ENCODE data around the gene DDX1. TPM values are rescaled to one million over a fixed set of nuclear protein-coding genes. Genes with fewer than 3 reads are reported as not detected.
"Not testable (repeated sequence)": the region's sequence is repeated elsewhere in the genome, so short reads cannot be mapped to it uniquely, and the experiment has no call there.

DDX1 gene
- total RNA-seq (10 to 100 TPM; 58.3 to 61.7 TPM), polyA plus RNA-seq (10 to 100 TPM; 53.3 to 55.9 TPM)

- Histone ChIP-seq H3K36me3 (ENCODE audit: insufficient read depth, low read length) (peaks cover 17% of the 10 kb centered on the region), H3K9me3 (ENCODE audit: control insufficient read depth in 1 of 2, low read length in 2 of 2) (no peaks in the 10 kb centered on the region), H3K4me1 (ENCODE audit: insufficient read depth, low read length) (peaks cover 31% of the 10 kb centered on the region), H3K27ac (ENCODE audit: low read depth, low read length) (peak within 1 kb of the TSS; percentile 76), H3K4me3 (ENCODE audit: low read length in 2 of 2) (peak within 1 kb of the TSS; percentile 48 to 71), H3K27me3 (ENCODE audit: insufficient read depth, low read length) (no peaks in the 10 kb centered on the region)
- CTCF ChIA-PET (ENCODE audit: partially characterized antibody): interaction anchor here (8.9 kb wide), 1 partner anchor 15 kb away, joined by 61 read pairs; no protein-coding TSS in a partner anchor
- peak; percentile 83 to 86 (median 84) for DNase-seq
- Mint-ChIP-seq H3K27me3 (no peaks in the 10 kb centered on the region), H3K4me3 (peak within 1 kb of the TSS; percentile 86 to 96 (median 92)), H3K27ac (peak within 1 kb of the TSS; percentile 87 to 97 (median 95)), H3K36me3 (peaks cover 18 to 23% of the 10 kb centered on the region in 2 donors), H3K9me3 (no peaks in the 10 kb centered on the region), H3K4me1 (peaks cover 27 to 47% (median 34%) of the 10 kb centered on the region in 4 donors)
- POLR2A ChIA-PET (ENCODE audit: partially characterized antibody): interaction anchor here (0.7 to 3.1 kb wide), 7 partner anchors 8 to 450 kb away, joined by 3 to 36 read pairs (median 3); partner anchors contain the start of gene NBAS
- intact Hi-C loops (cut with micrococcal nuclease): loop anchor here (1.0 kb wide), 2 partner anchors 31 to 450 kb away; partner anchors contain the start of gene NBAS
These were observed at the start of gene DDX1 for GRCh38 chr2:15591692-15592463. Gene DDX1, plus strand, starts transcription at chr2:15591868. Its CDS starts 66 bp downstream, at chr2:15591934.

- H3K9me3 ChIP-seq (ENCODE audit: control insufficient read depth in 1 of 2, low read length in 2 of 2); H3K9me3 Mint-ChIP-seq; H3K36me3 ChIP-seq (ENCODE audit: insufficient read depth, low read length); H3K27me3 Mint-ChIP-seq; POLR2A ChIA-PET (ENCODE audit: partially characterized antibody); H3K4me3 Mint-ChIP-seq; H3K27ac ChIP-seq (ENCODE audit: low read depth, low read length); H3K27ac Mint-ChIP-seq; DNase-seq; H3K4me3 ChIP-seq (ENCODE audit: low read length in 2 of 2); H3K27me3 ChIP-seq (ENCODE audit: insufficient read depth, low read length); intact Hi-C loops (cut with micrococcal nuclease); CTCF ChIA-PET (ENCODE audit: partially characterized antibody); H3K4me1 ChIP-seq (ENCODE audit: insufficient read depth, low read length): not testable (repeated sequence)
- Mint-ChIP-seq H3K36me3 (peaks cover 20 to 24% of the 10 kb centered on the region in 2 donors), H3K4me1 (peaks cover 0 to 13% (median 9%) of the 10 kb centered on the region in 4 donors)
These were observed 49.4 kb upstream of the DDX1 start for GRCh38 chr2:15542269-15542668.

GRCh38 chr2:15543053-15543452, 48.6 kb upstream of the DDX1 start:
- Mint-ChIP-seq H3K27me3 (no peaks in the 10 kb centered on the region), H3K4me3 (no peak overlapping the region), H3K27ac (peak overlapping the region in 1 of 7 donors; percentile 17), H3K4me1 (peaks cover 0 to 11% (median 8%) of the 10 kb centered on the region in 4 donors), H3K9me3 (no peaks in the 10 kb centered on the region), H3K36me3 (peaks cover 19 to 24% of the 10 kb centered on the region in 2 donors)
- Histone ChIP-seq H3K27me3 (ENCODE audit: insufficient read depth, low read length) (no peaks in the 10 kb centered on the region), H3K4me3 (ENCODE audit: low read length in 2 of 2) (no peak overlapping the region), H3K27ac (ENCODE audit: low read depth, low read length) (no peak overlapping the region), H3K36me3 (ENCODE audit: insufficient read depth, low read length) (no peaks in the 10 kb centered on the region), H3K4me1 (ENCODE audit: insufficient read depth, low read length) (no peaks in the 10 kb centered on the region), H3K9me3 (ENCODE audit: control insufficient read depth in 1 of 2, low read length in 2 of 2) (no peaks in the 10 kb centered on the region)
- intact Hi-C loops (cut with micrococcal nuclease): no loop called here
- no peak for DNase-seq
- ChIA-PET POLR2A (ENCODE audit: partially characterized antibody) (no interaction called here), CTCF (ENCODE audit: partially characterized antibody) (interaction anchor here (1.1 to 2.2 kb wide), 2 partner anchors 18 to 34 kb away, joined by 3 to 7 read pairs; partner anchors contain the start of gene NBAS)

DNA sequence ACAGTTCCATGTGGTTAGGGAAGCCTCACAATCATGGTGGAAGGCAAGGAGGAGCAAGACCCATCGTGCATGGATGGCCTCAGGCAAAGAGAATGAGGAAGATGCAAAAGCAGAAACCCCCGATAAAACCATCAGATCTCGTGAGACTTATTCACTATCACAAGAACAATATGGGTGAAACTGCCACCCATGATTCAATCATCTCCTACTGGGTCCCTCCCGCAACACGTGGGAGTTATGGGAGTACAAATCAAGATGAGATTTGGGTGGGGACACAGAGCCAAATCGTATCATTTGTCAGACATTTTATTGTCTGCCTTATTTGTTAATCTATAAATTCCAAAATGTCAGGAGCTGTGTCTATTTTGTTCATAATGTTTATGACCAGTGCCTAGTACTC, 48.1 kb upstream of the DDX1 start:
- DNase-seq: no peak
- Mint-ChIP-seq H3K36me3 (peaks cover 16 to 24% of the 10 kb centered on the region in 2 donors), H3K4me1 (peaks cover 0 to 11% (median 8%) of the 10 kb centered on the region in 4 donors), H3K4me3 (no peak overlapping the region), H3K9me3 (no peaks in the 10 kb centered on the region), H3K27me3 (no peaks in the 10 kb centered on the region), H3K27ac (peak overlapping the region in 1 of 7 donors; percentile 17)
- intact Hi-C loops (cut with micrococcal nuclease): no loop called here
- Histone ChIP-seq H3K4me1 (ENCODE audit: insufficient read depth, low read length) (no peaks in the 10 kb centered on the region), H3K36me3 (ENCODE audit: insufficient read depth, low read length) (no peaks in the 10 kb centered on the region), H3K9me3 (ENCODE audit: control insufficient read depth in 1 of 2, low read length in 2 of 2) (no peaks in the 10 kb centered on the region), H3K27me3 (ENCODE audit: insufficient read depth, low read length) (no peaks in the 10 kb centered on the region), H3K27ac (ENCODE audit: low read depth, low read length) (no peak overlapping the region), H3K4me3 (ENCODE audit: low read length in 2 of 2) (no peak overlapping the region)
- ChIA-PET CTCF (ENCODE audit: partially characterized antibody) (interaction anchor here (1.1 to 2.2 kb wide), 2 partner anchors 18 to 34 kb away, joined by 3 to 7 read pairs; partner anchors contain the start of gene NBAS), POLR2A (ENCODE audit: partially characterized antibody) (no interaction called here)

DNA sequence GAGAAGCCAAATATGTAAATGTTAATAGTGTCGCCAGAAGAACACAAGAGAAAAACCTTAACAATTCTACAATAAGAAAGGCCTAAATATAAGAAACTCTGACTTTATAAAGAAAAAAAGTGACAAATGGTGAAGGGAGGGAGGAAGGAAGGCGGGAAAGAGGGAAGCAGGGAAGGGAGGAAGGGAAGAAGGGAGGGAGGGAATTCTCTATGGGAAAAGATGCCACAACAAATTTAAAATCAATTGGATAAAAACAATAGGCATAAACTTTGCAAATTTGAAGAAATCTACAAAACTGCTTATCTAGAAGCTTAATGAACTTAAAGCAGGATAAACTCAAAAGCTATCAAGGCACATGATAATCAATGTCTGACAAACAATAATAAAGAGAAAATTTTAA, 47.4 kb upstream of the DDX1 start:
- intact Hi-C loops (cut with micrococcal nuclease): no loop called here
- Histone ChIP-seq H3K36me3 (ENCODE audit: insufficient read depth, low read length) (no peaks in the 10 kb centered on the region), H3K4me3 (ENCODE audit: low read length in 2 of 2) (no peak overlapping the region), H3K9me3 (ENCODE audit: control insufficient read depth in 1 of 2, low read length in 2 of 2) (no peaks in the 10 kb centered on the region), H3K27me3 (ENCODE audit: insufficient read depth, low read length) (no peaks in the 10 kb centered on the region), H3K27ac (ENCODE audit: low read depth, low read length) (no peak overlapping the region), H3K4me1 (ENCODE audit: insufficient read depth, low read length) (no peaks in the 10 kb centered on the region)
- Mint-ChIP-seq H3K36me3 (peaks cover 23 to 26% of the 10 kb centered on the region in 2 donors), H3K27ac (no peak overlapping the region), H3K4me3 (no peak overlapping the region), H3K4me1 (peaks cover 0 to 11% (median 9%) of the 10 kb centered on the region in 4 donors), H3K27me3 (no peaks in the 10 kb centered on the region), H3K9me3 (no peaks in the 10 kb centered on the region)
- CTCF ChIA-PET (ENCODE audit: partially characterized antibody): interaction anchor here (1.1 to 2.2 kb wide), 2 partner anchors 17 to 33 kb away, joined by 3 to 7 read pairs; partner anchors contain the start of gene NBAS
- POLR2A ChIA-PET (ENCODE audit: partially characterized antibody): no interaction called here
- DNase-seq: no peak

DNA sequence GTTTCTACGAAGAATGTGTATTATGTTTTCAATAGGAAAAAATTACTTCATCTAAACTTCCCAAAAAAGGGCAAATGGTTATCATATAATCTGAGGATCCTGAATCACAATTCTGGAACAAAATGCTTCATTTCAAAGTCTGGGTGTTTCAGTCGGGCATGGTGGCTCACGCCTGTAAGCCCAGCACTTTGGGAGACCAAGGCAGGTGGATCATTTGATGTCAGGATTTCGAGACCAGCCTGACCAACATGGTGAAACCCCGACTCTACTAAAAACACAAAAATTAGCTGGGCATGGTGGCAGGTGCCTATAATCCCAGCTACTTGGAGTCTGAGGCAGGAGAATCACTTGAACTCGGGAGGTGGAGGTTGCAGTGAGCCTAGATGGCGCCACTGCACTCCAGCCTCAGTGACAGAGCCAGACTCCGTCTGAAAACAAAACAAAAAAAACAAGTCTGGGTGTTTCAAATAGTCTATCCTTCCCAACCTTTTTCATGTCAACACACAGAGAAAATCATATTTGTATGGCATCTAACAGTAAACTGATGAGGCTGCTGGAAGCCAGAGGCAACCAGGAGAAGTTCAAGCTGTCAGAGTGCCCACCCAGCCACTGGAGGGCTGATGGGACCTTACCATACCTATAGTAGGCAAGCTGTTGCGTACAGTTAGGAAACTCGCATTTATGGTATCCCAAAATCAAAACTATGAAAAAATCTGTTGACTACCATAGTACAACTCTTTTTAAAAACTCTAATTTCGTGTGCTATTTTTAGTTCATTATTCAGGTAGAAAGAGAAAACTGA, 45.2 kb upstream of the DDX1 start:
- Histone ChIP-seq H3K36me3 (ENCODE audit: insufficient read depth, low read length) (peaks cover 1% of the 10 kb centered on the region), H3K27me3 (ENCODE audit: insufficient read depth, low read length) (no peaks in the 10 kb centered on the region), H3K9me3 (ENCODE audit: control insufficient read depth in 1 of 2, low read length in 2 of 2) (no peaks in the 10 kb centered on the region), H3K27ac (ENCODE audit: low read depth, low read length) (no peak overlapping the region), H3K4me1 (ENCODE audit: insufficient read depth, low read length) (no peaks in the 10 kb centered on the region), H3K4me3 (ENCODE audit: low read length in 2 of 2) (no peak overlapping the region)
- H3K4me3 Mint-ChIP-seq: peak overlapping the region in 1 of 8 donors; percentile 31
- ChIA-PET CTCF (ENCODE audit: partially characterized antibody) (interaction anchor here (1.0 to 5.2 kb wide), 4 partner anchors 9 to 38 kb away, joined by 3 to 25 read pairs (median 4); no protein-coding TSS in a partner anchor), POLR2A (ENCODE audit: partially characterized antibody) (no interaction called here)
- no peak overlapping the region for H3K27ac Mint-ChIP-seq
- intact Hi-C loops (cut with micrococcal nuclease): no loop called here
- H3K9me3 Mint-ChIP-seq: no peaks in the 10 kb centered on the region
- H3K27me3 Mint-ChIP-seq: no peaks in the 10 kb centered on the region
- DNase-seq: no peak
- peaks cover 0 to 6% (median 4%) of the 10 kb centered on the region in 4 donors for H3K4me1 Mint-ChIP-seq
- H3K36me3 Mint-ChIP-seq: peaks cover 20 to 28% of the 10 kb centered on the region in 2 donors
